Measurements from ENCODE around the gene POLRMT. TPM values are rescaled to one million over a fixed set of nuclear protein-coding genes. Genes with fewer than 3 reads are reported as not detected.

The POLRMT gene
- 63.3 to 94.7 TPM (median 88.7 TPM) in 5 replicates for total RNA-seq (2022; extraction: Qiagen RNA extraction)

DNA sequence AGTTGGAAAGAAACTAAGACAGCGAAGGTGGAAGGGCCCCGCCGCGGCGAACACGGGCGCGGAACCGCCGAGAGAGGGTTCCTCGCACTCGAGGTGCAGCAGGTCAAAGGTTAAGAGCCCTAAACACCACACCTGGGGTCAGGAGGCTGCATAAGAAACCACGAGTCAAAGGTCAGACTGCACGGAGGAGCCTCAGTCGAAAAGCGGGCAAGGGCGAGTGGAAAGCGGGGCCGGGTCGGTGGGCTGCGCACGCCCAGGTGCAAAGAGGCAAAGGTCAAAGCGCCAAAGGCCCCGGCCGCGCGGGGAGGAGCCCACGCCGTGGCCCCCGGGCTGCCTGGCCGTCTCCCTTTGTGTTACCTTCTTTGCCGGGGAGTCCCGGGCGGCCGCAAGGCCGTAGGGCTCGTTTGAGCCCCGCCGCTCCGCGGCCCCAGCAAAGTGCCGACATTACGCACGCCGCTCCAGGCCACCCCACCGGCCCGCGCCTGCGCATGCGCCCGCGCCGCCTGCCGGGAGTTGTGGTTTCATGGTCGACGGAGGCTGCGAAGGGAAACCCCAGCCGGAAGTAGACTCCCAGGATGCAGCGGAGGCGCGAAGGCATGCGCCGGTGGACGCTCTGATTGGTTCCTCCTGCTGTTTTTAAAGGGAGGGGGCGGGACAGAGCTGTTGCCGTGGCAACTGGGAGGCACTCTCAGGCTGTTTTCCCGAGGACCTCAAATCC, at the start of gene POLRMT:
POLRMT (minus strand) TSS at position 470 of the 718 bp plus-strand sequence; CDS start at position 445, 25 bp downstream.

DNA sequence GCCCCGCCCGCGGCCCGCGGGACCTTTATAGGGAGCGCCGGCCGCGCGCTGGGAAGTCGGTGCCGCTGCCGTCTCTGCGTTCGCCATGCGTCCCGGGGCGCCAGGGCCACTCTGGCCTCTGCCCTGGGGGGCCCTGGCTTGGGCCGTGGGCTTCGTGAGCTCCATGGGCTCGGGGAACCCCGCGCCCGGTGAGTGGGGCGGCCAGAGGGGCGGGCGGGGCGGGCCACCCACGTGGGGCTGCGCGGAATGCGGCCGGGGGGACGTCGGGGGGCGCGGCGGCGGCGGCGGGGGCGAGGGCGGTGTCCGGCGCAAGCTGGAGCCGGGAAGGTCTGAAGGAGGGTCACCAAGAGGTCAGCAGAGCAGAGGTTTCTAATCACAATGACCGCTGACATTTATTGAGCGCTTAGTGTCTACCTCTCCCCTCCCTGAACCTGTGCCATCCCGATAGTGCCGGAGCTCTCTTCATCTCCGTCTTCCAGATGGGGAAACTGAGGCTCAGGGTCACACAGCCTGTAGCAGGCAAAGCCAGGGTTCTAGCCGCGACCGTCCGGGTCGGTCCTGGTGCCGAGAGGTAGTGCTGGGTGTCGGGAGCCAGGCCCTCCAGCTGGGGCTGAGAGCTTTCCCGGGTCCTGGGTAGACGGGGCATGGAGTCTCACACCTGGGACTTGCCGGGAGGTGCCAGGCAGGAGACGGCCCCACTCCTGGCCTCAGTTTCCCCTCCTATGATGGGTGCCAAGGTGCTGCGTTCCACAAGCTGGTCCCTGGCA, 43.2 kb upstream of the POLRMT start, which contains the start of gene FSTL3:
FSTL3 (plus strand) TSS at position 54 of the 767 bp plus-strand sequence; CDS start at position 86, 32 bp downstream.

DNA sequence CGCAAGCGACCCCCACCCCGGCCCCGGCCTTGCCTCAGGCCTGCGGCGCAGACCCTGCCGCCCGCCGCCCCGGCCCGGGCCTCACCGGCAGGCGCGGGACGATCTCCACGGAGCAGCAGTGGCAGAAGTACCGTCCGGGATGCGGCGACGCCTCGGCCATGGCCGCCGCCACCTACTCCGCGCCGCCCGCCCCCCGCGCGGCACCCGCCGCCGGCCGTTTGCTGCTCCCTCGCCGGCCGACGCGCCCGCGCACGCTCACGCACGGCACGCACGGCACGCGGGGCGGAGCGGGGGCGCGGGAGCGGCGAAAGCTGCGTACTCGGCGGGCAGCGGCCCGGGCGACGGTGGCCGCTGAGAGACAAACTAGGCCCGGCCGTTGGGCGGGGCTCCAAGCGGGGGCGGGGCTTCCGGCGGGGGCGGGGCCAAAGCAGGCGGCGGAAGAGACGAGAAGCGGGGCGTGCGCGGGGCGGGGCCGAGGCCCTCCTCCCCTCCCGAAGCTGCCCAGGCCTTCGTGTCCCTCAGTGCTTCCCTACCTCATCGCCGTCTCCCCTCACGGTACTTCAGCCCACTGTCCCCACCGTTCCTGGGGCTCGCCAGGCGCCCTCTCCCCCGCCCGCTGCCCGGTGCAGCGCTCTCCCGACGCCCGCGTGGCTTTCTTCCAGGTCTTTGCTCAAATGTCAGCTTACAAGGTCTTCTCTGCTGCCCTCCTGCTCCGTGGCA, 29.8 kb upstream of the POLRMT start, which contains the start of gene RNF126:
RNF126 (minus strand) TSS at position 253 of the 720 bp plus-strand sequence; CDS start at position 160, 93 bp downstream.

DNA sequence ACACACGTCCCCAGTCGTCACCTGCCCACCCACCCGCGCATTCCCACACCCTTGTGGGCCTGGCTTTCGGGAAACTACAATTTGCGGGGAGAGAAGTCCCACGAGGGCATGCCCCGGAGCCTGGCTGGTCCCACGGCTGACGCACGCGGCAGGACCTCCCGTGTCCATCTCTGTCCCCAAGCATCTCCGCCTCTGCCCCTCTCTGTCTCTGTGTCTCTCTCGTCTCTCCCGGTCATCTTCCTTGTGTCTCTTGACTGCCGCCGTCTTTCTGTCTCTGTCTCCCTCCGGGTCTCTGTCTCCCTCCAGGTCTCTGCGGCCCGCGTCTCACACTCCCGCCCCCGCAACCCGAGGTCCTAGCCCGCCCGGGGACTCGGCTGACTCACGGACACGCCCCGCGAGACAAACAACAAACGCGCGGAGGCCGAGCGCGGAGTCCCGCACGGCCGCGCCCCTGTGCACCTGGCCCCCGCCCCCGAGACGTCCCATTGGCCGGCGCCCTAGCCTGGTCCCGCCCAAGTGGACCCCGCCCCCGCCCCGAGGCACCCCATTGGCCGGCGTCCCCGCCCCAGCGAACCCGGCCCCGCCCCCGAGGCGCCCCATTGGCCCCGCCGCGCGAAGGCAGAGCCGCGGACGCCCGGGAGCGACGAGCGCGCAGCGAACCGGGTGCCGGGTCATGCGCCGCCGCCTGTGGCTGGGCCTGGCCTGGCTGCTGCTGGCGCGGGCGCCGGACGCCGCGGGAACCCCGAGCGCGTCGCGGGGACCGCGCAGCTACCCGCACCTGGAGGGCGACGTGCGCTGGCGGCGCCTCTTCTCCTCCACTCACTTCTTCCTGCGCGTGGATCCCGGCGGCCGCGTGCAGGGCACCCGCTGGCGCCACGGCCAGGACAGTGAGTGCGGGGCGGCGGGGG, 6.2 kb upstream of the POLRMT start, which contains the start of gene FGF22:
FGF22 (plus strand) TSS at position 627 of the 908 bp plus-strand sequence; CDS start at position 674, 47 bp downstream.

DNA sequence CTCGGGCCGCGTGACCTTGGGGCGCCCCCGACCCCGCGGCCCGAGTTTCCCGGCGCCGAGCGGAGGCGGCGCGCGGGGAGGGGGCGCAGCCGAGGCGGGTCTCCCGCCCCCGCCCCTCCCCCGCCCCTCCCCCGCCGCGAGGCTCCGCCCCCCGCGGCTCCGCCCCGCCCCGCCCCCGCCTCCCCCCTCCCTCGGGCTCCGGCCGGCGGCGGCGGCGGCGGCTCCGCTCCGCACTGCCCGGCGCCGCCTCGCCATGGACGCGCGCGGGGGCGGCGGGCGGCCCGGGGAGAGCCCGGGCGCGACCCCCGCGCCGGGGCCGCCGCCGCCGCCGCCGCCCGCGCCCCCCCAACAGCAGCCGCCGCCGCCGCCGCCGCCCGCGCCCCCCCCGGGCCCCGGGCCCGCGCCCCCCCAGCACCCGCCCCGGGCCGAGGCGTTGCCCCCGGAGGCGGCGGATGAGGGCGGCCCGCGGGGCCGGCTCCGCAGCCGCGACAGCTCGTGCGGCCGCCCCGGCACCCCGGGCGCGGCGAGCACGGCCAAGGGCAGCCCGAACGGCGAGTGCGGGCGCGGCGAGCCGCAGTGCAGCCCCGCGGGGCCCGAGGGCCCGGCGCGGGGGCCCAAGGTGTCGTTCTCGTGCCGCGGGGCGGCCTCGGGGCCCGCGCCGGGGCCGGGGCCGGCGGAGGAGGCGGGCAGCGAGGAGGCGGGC, 43.5 kb downstream of the POLRMT start, which contains the start of gene HCN2:
HCN2 (plus strand) TSS at position 189 of the 703 bp plus-strand sequence; CDS start at position 254, 65 bp downstream.

DNA sequence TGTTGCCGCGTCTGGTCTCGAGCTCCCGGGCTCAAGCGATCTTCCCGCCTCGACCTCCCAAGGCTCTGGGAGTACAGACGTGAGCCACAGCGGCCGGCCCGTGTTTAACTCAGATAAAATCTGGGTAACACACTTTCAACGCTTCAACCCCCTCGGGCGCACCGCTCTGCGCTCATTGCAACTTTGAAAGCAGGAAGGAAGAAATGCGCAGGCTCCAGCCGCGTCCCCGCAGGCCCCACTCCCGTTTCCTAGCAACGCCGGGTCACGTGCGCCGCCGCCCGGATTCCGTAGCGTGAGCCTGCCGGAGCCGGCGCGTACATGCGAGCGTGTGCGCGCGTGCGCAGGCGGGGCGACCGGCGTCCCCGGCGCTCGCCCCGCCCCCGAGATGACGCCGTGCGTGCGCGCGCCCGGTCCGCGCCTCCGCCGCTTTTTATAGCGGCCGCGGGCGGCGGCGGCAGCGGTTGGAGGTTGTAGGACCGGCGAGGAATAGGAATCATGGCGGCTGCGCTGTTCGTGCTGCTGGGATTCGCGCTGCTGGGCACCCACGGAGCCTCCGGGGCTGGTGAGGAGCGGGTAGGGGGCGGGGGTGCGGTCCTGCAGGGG, 61.1 kb downstream of the POLRMT start, which contains the start of gene BSG:
BSG (plus strand) TSS at position 457 of the 603 bp plus-strand sequence; CDS start at position 496, 39 bp downstream.

Other genes with a start within 250 kb of the POLRMT start
- 0.35 to 0.70 TPM (median 0.53 TPM) in 5 replicates for gene C2CD4C, start 224.4 kb downstream of the POLRMT start, total RNA-seq (2022; extraction: Qiagen RNA extraction)
- gene SHC2, start 172.5 kb downstream of the POLRMT start, total RNA-seq (2022; extraction: Qiagen RNA extraction), result 0.79 to 1.5 TPM (median 0.93 TPM) in 5 replicates
- gene MADCAM1, start 137.1 kb downstream of the POLRMT start, total RNA-seq (2022; extraction: Qiagen RNA extraction), result 0.15 to 0.45 TPM (median 0.30 TPM) in 5 replicates
- gene TPGS1, start 126.0 kb downstream of the POLRMT start, total RNA-seq (2022; extraction: Qiagen RNA extraction), result 11.4 to 18.4 TPM (median 17.4 TPM) in 5 replicates
- 59.1 to 93.2 TPM (median 92.5 TPM) in 5 replicates for gene CDC34, start 101.8 kb downstream of the POLRMT start, total RNA-seq (2022; extraction: Qiagen RNA extraction)
- 0.29 to 0.47 TPM (median 0.32 TPM) in 4 of 5 replicates, not detected in the other for gene GZMM, start 89.5 kb downstream of the POLRMT start, total RNA-seq (2022; extraction: Qiagen RNA extraction)
- gene BSG, start 60.9 kb downstream of the POLRMT start, total RNA-seq (2022; extraction: Qiagen RNA extraction), result 658 to 742 TPM (median 709 TPM) in 5 replicates
- 26.6 to 37.3 TPM (median 36.3 TPM) in 5 replicates for gene HCN2, start 43.7 kb downstream of the POLRMT start, total RNA-seq (2022; extraction: Qiagen RNA extraction)
- 0.46 to 0.82 TPM (median 0.66 TPM) in 5 replicates for gene FGF22, start 6.3 kb upstream of the POLRMT start, total RNA-seq (2022; extraction: Qiagen RNA extraction)
- gene RNF126, start 29.7 kb upstream of the POLRMT start, total RNA-seq (2022; extraction: Qiagen RNA extraction), result 54.8 to 75.9 TPM (median 73.1 TPM) in 5 replicates
- gene FSTL3, start 42.9 kb upstream of the POLRMT start, total RNA-seq (2022; extraction: Qiagen RNA extraction), result 217 to 278 TPM (median 258 TPM) in 5 replicates
- gene PRSS57, start 61.9 kb upstream of the POLRMT start, total RNA-seq (2022; extraction: Qiagen RNA extraction), result 0.17 to 0.18 TPM in 2 of 5 replicates, not detected in the others
- 11.4 to 15.5 TPM (median 14.4 TPM) in 5 replicates for gene PALM, start 75.4 kb upstream of the POLRMT start, total RNA-seq (2022; extraction: Qiagen RNA extraction)
- gene MISP, start 117.6 kb upstream of the POLRMT start, total RNA-seq (2022; extraction: Qiagen RNA extraction), result 67.9 to 84.4 TPM (median 83.1 TPM) in 5 replicates
- gene PTBP1, start 163.9 kb upstream of the POLRMT start, total RNA-seq (2022; extraction: Qiagen RNA extraction), result 194 to 234 TPM (median 198 TPM) in 5 replicates
- gene PLPPR3, start 188.4 kb upstream of the POLRMT start, total RNA-seq (2022; extraction: Qiagen RNA extraction), result 3.1 to 5.0 TPM (median 4.7 TPM) in 5 replicates
- gene AZU1, start 194.3 kb upstream of the POLRMT start, total RNA-seq (2022; extraction: Qiagen RNA extraction), result 0.11 to 0.24 TPM (median 0.20 TPM) in 5 replicates
- 0.15 to 0.60 TPM (median 0.43 TPM) in 5 replicates for gene PRTN3, start 207.5 kb upstream of the POLRMT start, total RNA-seq (2022; extraction: Qiagen RNA extraction)
- 0.14 to 0.23 TPM (median 0.16 TPM) in 5 replicates for gene ELANE, start 218.8 kb upstream of the POLRMT start, total RNA-seq (2022; extraction: Qiagen RNA extraction)
- 10.6 to 25.0 TPM (median 22.7 TPM) in 5 replicates for gene CFD, start 226.1 kb upstream of the POLRMT start, total RNA-seq (2022; extraction: Qiagen RNA extraction)

Data from A549 treated with AZD2906 at 1 μM for 4 hours (cell line).